ENCODE measurements around the gene GCNT3. TPM values are rescaled to one million over a fixed set of nuclear protein-coding genes. Genes with fewer than 3 reads are reported as not detected.
"Not testable (repeated sequence)": the region's sequence is repeated elsewhere in the genome, so short reads cannot be mapped to it uniquely, and the experiment has no call there.

The GCNT3 gene
- total RNA-seq, 1 donor from 2014 or later: not detected

DNA sequence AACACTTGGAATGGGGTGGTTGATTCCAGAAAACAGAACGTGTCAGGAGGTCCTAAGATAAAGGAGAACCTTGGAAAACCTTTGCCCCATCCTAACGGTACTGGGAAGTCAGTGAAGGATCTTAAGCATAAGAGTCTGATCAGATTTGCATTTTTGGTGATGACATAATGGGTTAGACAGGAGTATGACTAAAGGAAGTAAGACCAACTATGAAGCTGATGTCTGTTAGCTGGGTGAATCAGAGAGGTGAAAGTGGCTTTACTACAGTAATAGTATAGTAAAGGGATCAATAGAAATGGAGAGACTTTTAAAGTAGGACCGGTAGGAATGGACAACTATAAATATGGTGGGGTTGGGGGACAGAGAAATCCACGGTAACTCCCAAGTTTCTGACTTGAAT lies 33.2 kb downstream of the GCNT3 start:
- no peak overlapping the region for H3K27ac Mint-ChIP-seq
- H3K4me3 Mint-ChIP-seq: no peak overlapping the region
- H3K9me3 Mint-ChIP-seq: no peaks in the 10 kb centered on the region
- DNase-seq: no peak
- intact Hi-C loops (cut with micrococcal nuclease): no loop called here
- peaks cover 35% of the 10 kb centered on the region for H3K36me3 Mint-ChIP-seq (ENCODE audit: low read depth)
- no peaks in the 10 kb centered on the region for H3K27me3 Mint-ChIP-seq
- H3K4me1 Mint-ChIP-seq: no peaks in the 10 kb centered on the region

DNA sequence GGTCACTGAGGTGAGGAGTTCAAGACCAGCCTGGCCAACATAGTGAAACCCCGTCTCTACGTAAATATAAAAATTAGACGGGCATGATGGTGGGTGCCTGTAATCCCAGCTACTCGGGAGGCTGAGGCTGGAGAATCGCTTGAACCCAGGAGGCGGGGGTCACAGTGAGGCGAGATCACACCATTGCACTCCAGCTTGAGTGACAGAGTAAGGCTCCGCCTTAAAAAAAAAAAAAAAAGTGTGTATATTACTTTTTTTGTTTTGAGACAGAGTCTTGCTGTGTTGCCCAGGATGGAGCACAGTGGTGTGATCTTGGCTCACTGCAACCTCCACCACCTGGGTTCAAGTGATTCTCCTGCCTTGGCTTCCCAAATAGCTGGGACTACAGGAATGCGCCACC lies 34.2 kb downstream of the GCNT3 start:
- not testable (repeated sequence) for H3K4me3 Mint-ChIP-seq

DNA sequence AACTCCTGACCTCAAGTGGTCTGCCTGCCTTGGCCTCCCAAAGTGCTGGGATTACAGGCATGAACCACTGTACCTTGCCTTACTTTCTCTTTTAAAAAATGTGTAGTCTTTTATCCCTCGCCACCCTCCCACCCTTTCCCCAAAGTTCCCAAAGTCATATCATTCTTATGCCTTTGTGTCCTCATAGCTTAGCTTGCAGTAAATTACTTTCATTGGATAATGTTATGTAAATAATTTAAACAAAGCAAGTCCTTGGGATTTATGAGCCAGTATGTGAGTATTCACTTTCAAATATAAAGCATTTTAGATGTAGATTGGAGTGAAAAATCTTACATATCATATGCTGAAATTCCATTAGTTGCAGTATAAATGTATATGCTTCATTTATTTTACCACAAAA lies 34.7 kb downstream of the GCNT3 start:
- Mint-ChIP-seq H3K4me3 (no peak overlapping the region), H3K9me3 (no peaks in the 10 kb centered on the region), H3K27me3 (no peaks in the 10 kb centered on the region), H3K4me1 (peaks cover 2% of the 10 kb centered on the region), H3K27ac (no peak overlapping the region), H3K36me3 (ENCODE audit: low read depth) (peaks cover 39% of the 10 kb centered on the region)
- intact Hi-C loops (cut with micrococcal nuclease): no loop called here
- DNase-seq: no peak

More for the DNA sequence above, 34.2 kb downstream of the GCNT3 start:
- H3K27me3 Mint-ChIP-seq; H3K4me1 Mint-ChIP-seq; H3K9me3 Mint-ChIP-seq; intact Hi-C loops (cut with micrococcal nuclease); H3K27ac Mint-ChIP-seq: not testable (repeated sequence)
- peaks cover 40% of the 10 kb centered on the region for H3K36me3 Mint-ChIP-seq (ENCODE audit: low read depth)
- DNase-seq: peak; percentile 33

DNA sequence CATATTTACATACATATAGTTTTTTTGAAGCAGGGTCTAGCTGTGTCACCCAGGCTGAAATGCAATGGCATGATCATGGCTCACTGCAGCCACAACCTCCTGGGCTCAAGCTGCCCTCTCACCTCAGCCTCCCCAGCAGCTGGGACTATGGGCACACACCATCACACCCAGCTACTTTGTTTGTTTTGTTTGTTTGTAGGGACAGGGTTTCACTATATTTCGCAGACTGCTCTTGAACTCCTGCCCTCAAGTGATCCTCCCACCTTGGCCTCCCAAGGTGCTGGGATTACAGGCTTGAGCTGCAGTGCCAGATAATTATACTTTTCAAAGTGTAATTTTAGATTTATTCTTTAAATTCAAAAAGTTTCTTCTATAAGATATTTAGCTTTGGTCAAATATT lies 35.5 kb downstream of the GCNT3 start:
- Mint-ChIP-seq H3K4me1 (peaks cover 2% of the 10 kb centered on the region), H3K27ac (no peak overlapping the region), H3K36me3 (ENCODE audit: low read depth) (peaks cover 41% of the 10 kb centered on the region), H3K27me3 (no peaks in the 10 kb centered on the region), H3K4me3 (no peak overlapping the region), H3K9me3 (no peaks in the 10 kb centered on the region)
- intact Hi-C loops (cut with micrococcal nuclease): no loop called here
- DNase-seq: peak; percentile 33

DNA sequence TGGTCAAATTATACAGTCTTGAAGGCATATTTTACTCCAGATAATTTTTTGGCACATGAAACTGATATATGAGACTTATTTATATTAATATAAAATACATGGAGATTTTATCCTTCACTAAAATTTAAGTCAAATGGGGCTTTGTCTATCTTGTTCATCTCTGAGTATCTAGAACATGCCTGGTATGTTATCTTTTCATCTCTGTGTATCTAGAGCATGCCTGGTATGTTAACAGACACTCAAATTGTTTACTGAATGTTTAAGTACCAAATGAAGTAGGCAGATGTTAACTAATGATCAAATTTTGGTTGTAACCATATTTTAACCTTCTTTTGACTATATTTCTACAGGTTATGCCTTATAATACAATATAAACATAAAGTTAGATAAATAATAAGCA lies 38.0 kb downstream of the GCNT3 start:
- H3K27me3 Mint-ChIP-seq: no peaks in the 10 kb centered on the region
- intact Hi-C loops (cut with micrococcal nuclease): no loop called here
- no peak for DNase-seq

DNA sequence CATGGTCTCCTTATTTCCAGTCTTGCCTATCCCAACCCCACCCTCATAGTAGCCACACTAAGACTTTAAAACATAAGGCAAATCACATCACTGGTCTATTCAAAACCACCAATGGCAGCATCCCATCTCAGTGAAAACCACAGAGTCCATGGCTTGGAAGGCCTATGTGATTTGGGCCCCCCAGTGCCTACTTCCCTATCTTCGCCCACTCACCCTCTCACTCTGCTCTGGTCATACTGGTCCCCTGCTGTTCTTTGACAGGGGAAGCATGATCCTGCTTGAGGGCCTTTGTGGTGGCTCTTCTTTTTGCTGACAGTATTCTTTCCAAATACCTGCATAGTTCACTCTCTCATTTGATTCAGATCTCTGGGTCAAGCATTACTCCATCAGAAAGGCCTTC lies 42.5 kb downstream of the GCNT3 start:
- Mint-ChIP-seq H3K27ac (no peak overlapping the region), H3K36me3 (ENCODE audit: low read depth) (peaks cover 25% of the 10 kb centered on the region), H3K4me1 (peaks cover 8% of the 10 kb centered on the region), H3K27me3 (no peaks in the 10 kb centered on the region), H3K9me3 (no peaks in the 10 kb centered on the region), H3K4me3 (no peak overlapping the region)
- intact Hi-C loops (cut with micrococcal nuclease): no loop called here
- peak; percentile 41 for DNase-seq

More for the DNA sequence above, 38.0 kb downstream of the GCNT3 start:
- peaks cover 8% of the 10 kb centered on the region for H3K4me1 Mint-ChIP-seq
- no peak overlapping the region for H3K4me3 Mint-ChIP-seq
- peaks cover 37% of the 10 kb centered on the region for H3K36me3 Mint-ChIP-seq (ENCODE audit: low read depth)
- no peak overlapping the region for H3K27ac Mint-ChIP-seq
- no peaks in the 10 kb centered on the region for H3K9me3 Mint-ChIP-seq

DNA sequence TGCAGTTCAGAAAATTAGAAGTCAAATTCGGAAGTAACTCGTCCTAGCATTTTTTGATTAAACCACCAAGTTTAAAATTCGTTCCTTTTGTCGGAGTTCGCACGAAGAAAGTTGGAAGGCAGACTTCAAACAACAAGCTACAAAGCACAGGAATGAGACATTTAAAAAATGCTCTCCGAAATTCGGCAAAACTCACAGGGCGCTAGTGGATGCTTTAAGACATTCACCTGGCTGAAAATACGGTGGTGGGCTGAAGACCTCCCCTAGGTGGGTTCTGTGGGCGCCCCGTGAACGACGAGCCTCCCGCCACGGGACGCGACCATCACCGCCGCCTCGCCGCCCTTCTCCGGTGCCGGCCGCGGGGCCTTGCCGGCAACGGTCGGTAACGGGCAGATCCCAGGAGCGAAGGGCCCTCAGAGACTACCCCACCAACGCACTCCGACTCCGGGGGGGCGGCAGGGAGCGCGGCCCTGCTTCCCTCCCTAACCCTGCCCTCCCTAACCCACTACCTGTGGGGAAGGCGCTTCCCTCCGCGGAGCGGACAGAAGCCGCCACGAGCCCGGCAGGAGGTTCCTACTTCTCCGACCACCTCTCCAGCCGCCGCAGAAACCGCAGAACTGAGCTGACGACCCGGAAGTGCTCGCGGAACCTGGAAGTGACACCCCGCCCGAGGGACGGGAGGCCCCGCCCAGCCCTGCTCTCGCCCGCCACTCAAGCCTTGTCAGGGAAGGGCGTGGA lies 45.5 kb downstream of the GCNT3 start, which contains the start of gene GTF2A2:
TSS of gene GTF2A2 (minus strand) at position 619 of the 738 bp plus-strand sequence. CDS start 5,238 bp downstream, outside the sequence.
- Mint-ChIP-seq H3K4me3 (no peak within 1 kb of the TSS), H3K9me3 (no peaks in the 10 kb centered on the region), H3K4me1 (peaks cover 6% of the 10 kb centered on the region), H3K27ac (peak within 1 kb of the TSS; percentile 90), H3K27me3 (no peaks in the 10 kb centered on the region), H3K36me3 (ENCODE audit: low read depth) (peaks cover 26% of the 10 kb centered on the region)
- peak; percentile 99 for DNase-seq
- intact Hi-C loops (cut with micrococcal nuclease): loop anchor here (1.0 kb wide), 1 partner anchor 31 kb away; no protein-coding TSS in a partner anchor

DNA sequence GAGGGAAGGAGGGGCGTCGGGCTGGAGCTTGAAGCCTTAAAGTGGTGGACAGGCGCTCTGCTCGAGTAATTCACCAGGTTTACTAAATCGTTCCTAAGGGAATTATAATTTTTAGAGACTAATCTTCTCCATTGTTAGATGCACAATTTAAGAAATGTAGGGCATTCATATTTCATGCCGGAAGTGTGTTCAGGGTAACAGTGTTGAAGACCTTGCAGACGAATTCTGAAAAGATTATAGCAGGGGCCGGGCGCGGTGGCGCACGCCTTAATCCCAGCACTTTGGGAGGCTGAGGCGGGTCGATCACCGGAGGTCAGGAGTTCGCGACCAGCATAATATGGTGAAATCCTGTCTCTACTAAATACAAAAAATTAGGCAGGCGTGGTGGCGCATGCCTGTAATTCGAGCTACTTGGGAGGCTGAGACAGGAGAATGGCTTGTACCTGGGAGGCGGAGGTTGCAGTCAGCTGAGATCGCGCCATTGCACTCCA lies 46.1 kb downstream of the GCNT3 start:
- intact Hi-C loops (cut with micrococcal nuclease): loop anchor here (1.0 kb wide), 1 partner anchor 31 kb away; no protein-coding TSS in a partner anchor
- H3K9me3 Mint-ChIP-seq: no peaks in the 10 kb centered on the region
- peaks cover 26% of the 10 kb centered on the region for H3K36me3 Mint-ChIP-seq (ENCODE audit: low read depth)
- H3K27me3 Mint-ChIP-seq: no peaks in the 10 kb centered on the region
- DNase-seq: no peak
- H3K27ac Mint-ChIP-seq: peak overlapping the region; percentile 90
- peaks cover 3% of the 10 kb centered on the region for H3K4me1 Mint-ChIP-seq
- no peak overlapping the region for H3K4me3 Mint-ChIP-seq

DNA sequence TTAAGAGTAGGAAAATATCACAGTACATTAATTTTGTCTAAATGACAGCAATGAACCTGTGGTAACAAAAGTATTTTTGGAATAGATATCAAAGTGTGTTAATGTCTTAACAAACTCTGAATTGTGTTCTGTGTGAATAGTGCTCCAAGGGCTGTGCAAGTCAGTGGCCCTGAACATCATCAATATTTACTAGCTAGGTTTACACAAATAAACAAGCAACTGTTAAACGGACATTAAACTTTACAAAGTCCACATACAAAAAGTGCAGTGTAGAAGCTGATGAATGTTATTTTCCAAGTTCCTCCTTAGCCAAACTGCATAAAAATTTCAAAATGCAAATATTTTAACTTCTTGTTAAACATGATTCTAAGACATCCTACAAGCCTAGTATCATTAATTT lies 47.8 kb downstream of the GCNT3 start:
- no peak for DNase-seq
- intact Hi-C loops (cut with micrococcal nuclease): no loop called here
- Mint-ChIP-seq H3K4me1 (no peaks in the 10 kb centered on the region), H3K9me3 (no peaks in the 10 kb centered on the region), H3K27me3 (no peaks in the 10 kb centered on the region), H3K27ac (no peak overlapping the region), H3K4me3 (no peak overlapping the region), H3K36me3 (ENCODE audit: low read depth) (peaks cover 32% of the 10 kb centered on the region)

DNA sequence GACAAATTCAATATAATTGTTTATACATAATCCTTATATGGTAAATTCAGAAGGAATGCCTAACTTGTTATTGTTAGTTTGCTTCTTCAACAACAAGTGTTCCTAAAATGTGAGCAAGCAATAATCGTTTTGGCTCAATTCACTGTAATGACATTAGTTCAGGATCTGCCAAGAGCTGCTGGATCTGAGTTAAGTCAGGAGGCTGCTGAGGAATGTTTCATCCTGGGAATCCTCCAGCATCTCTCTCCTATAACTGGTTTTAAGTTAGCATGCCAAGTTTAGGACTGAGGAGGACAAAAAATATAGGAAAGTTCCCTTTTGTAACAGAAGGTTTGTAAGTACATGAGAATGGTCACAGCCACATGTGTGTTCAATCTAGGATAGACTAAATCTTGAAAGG lies 50.7 kb downstream of the GCNT3 start:
- Mint-ChIP-seq H3K9me3 (no peaks in the 10 kb centered on the region), H3K27me3 (no peaks in the 10 kb centered on the region), H3K4me3 (no peak overlapping the region), H3K27ac (no peak overlapping the region), H3K36me3 (ENCODE audit: low read depth) (peaks cover 33% of the 10 kb centered on the region), H3K4me1 (no peaks in the 10 kb centered on the region)
- DNase-seq: no peak
- intact Hi-C loops (cut with micrococcal nuclease): no loop called here

DNA sequence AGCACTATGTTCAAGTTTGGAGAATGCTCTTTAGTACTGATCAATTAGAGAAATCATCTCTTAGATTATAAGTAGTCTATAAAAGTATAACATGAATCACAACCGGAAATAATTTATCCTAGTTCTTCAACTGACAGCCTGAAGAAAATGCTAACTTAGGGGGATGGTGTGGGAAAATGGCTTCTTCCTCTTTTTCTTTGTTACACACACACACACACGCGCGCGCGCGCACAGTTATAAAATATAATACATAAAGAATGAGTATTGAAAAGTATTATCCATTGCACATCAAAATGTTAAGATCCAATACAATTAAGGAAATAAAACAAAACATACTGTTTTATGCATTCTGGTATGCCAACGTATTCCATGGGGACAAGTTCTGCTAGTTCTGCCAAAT lies 57.0 kb downstream of the GCNT3 start:
- H3K27ac Mint-ChIP-seq: no peak overlapping the region
- peaks cover 49% of the 10 kb centered on the region for H3K36me3 Mint-ChIP-seq (ENCODE audit: low read depth)
- no peak overlapping the region for H3K4me3 Mint-ChIP-seq
- intact Hi-C loops (cut with micrococcal nuclease): no loop called here
- peaks cover 2% of the 10 kb centered on the region for H3K4me1 Mint-ChIP-seq
- H3K9me3 Mint-ChIP-seq: no peaks in the 10 kb centered on the region
- H3K27me3 Mint-ChIP-seq: no peaks in the 10 kb centered on the region
- DNase-seq: no peak

Other genes starting within 250 kb of the GCNT3 start
- 34.5 and 45.1 TPM in 2 replicates for gene MYO1E, start 238.9 kb upstream of the GCNT3 start, total RNA-seq
- 0.47 and 1.9 TPM in 2 replicates for gene FAM81A, start 173.6 kb upstream of the GCNT3 start, total RNA-seq
- gene GTF2A2, start 45.7 kb downstream of the GCNT3 start, total RNA-seq: 192 and 200 TPM in 2 replicates
- 55.1 and 57.2 TPM in 2 replicates for gene BNIP2, start 77.5 kb downstream of the GCNT3 start, total RNA-seq